DOHH2 (cell line): ENCODE results near the gene OR13C8.
A peak's percentile ranks its signal among the peaks of the same experiment; 100 is the strongest.
"Not testable (repeated sequence)": the region's sequence is repeated elsewhere in the genome, so short reads cannot be mapped to it uniquely, and the experiment has no call there.

ENCODE experiments used
- H3F3A ChIP-seq: fragments of 200-600 bp; sonication (generic), shearing (Covaris generic); 2 replicates; pipeline ENCODE4 v1.6.0; 2016; ENCODE audit warnings: antibody characterized with exemption, mild to moderate bottlenecking; ENCODE audit not compliant: control insufficient read depth, insufficient read depth
- H3K27ac ChIP-seq: fragments of 200-600 bp; sonication (generic); 2 replicates; pipeline ENCODE4 v1.5.1; 2014; ENCODE audit warnings: low read depth, mild to moderate bottlenecking, low read length, moderate library complexity
- H3K27me3 ChIP-seq: fragments of 200-600 bp; sonication (generic); 2 replicates; pipeline ENCODE4 v1.6.1; 2014; ENCODE audit warnings: mild to moderate bottlenecking, low read length, mixed read lengths; ENCODE audit not compliant: control insufficient read depth
- H3K36me3 ChIP-seq: fragments of 200-600 bp; sonication (generic); 2 replicates; pipeline ENCODE4 v1.6.1; 2014; ENCODE audit warnings: mild to moderate bottlenecking, low read length, moderate library complexity, mixed read lengths; ENCODE audit not compliant: control insufficient read depth
- H3K4me1 ChIP-seq: fragments of 200-600 bp; sonication (generic); 2 replicates; pipeline ENCODE4 v1.6.1; 2014; ENCODE audit warnings: mild to moderate bottlenecking, low read length, mixed read lengths; ENCODE audit not compliant: control insufficient read depth
- H3K4me2 ChIP-seq: fragments of 200-600 bp; sonication (generic); 2 replicates; pipeline ENCODE4 v1.6.0; 2014; ENCODE audit warnings: mild to moderate bottlenecking, low read length, moderate library complexity
- H3K4me3 ChIP-seq: fragments of 200-600 bp; sonication (generic); 2 replicates; pipeline ENCODE4 v1.5.1; 2014; ENCODE audit warnings: mild to moderate bottlenecking, low read length, mixed read lengths
- H3K79me2 ChIP-seq: fragments of 200-600 bp; sonication (generic); 2 replicates; pipeline ENCODE4 v1.6.1; 2014; ENCODE audit warnings: mild to moderate bottlenecking, low read length, mixed read lengths; ENCODE audit not compliant: control insufficient read depth
- H3K9me2 ChIP-seq: fragments of 200-600 bp; sonication (generic); replicated peaks from 2 replicates; pipeline ENCODE4 v1.6.1; 2014; ENCODE audit warnings: mild to moderate bottlenecking, low read length, mixed read lengths; ENCODE audit not compliant: control insufficient read depth
- H3K9me3 ChIP-seq: fragments of 200-600 bp; sonication (generic); 2 replicates; pipeline ENCODE4 v1.6.1; 2014; ENCODE audit warnings: antibody characterized with exemption, low read length, mixed read lengths; ENCODE audit not compliant: control insufficient read depth, insufficient read depth
- H4K20me1 ChIP-seq: fragments of 200-600 bp; sonication (generic); 2 replicates; pipeline ENCODE4 v1.6.0; 2014; ENCODE audit warnings: low read depth, mild to moderate bottlenecking, antibody characterized with exemption, low read length, moderate library complexity; ENCODE audit not compliant: control insufficient read depth, insufficient read depth
- EZH2phosphoT487 ChIP-seq: fragments of 200-600 bp; sonication (generic); IDR thresholded peaks from 2 replicates; pipeline ENCODE4 v1.6.1; 2017; ENCODE audit warnings: borderline replicate concordance, mild to moderate bottlenecking, antibody characterized with exemption, low read length, moderate library complexity, mixed read lengths
- TF ChIP-seq, protein P1 (sequence below): fragments of 200-600 bp; sonication (generic); IDR thresholded peaks from one replicate; pipeline ENCODE4 v1.5.1; 2014; ENCODE audit warnings: antibody characterized with exemption, mild to moderate bottlenecking, low read depth, low read length; ENCODE audit not compliant: poor library complexity, severe bottlenecking

The OR13C8 gene

DNA sequence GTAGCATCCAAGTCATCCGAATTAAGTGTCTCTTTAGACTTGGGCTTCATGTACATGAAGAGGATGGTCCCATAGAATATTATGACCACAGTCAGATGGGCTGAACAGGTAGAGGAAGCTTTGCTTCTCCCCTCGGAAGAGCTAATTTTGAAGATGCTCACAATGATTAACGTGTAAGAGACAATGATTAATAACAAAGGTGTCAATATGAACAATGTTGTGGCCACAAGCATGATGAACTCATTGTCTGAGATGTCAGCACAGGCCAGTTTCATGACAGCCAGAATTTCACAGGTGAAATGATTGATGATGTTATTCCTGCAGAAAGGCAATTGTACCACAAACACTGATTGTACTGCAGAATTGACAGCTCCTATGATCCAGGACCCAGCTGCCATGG is 35.8 kb downstream of the OR13C8 start:
- Histone ChIP-seq H3K4me2 (no peak overlapping the region), H4K20me1 (no peaks in the 10 kb centered on the region), H3K79me2 (no peaks in the 10 kb centered on the region), H3K36me3 (no peaks in the 10 kb centered on the region), H3F3A (no peaks in the 10 kb centered on the region), H3K4me3 (no peak overlapping the region), H3K4me1 (no peaks in the 10 kb centered on the region), H3K9me2 (no peaks in the 10 kb centered on the region), H3K9me3 (no peaks in the 10 kb centered on the region), H3K27ac (no peak overlapping the region), H3K27me3 (no peaks in the 10 kb centered on the region)
- TF ChIP-seq, protein P1, sequence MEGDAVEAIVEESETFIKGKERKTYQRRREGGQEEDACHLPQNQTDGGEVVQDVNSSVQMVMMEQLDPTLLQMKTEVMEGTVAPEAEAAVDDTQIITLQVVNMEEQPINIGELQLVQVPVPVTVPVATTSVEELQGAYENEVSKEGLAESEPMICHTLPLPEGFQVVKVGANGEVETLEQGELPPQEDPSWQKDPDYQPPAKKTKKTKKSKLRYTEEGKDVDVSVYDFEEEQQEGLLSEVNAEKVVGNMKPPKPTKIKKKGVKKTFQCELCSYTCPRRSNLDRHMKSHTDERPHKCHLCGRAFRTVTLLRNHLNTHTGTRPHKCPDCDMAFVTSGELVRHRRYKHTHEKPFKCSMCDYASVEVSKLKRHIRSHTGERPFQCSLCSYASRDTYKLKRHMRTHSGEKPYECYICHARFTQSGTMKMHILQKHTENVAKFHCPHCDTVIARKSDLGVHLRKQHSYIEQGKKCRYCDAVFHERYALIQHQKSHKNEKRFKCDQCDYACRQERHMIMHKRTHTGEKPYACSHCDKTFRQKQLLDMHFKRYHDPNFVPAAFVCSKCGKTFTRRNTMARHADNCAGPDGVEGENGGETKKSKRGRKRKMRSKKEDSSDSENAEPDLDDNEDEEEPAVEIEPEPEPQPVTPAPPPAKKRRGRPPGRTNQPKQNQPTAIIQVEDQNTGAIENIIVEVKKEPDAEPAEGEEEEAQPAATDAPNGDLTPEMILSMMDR: no peak
- no peak for TF ChIP-seq EZH2phosphoT487

DNA sequence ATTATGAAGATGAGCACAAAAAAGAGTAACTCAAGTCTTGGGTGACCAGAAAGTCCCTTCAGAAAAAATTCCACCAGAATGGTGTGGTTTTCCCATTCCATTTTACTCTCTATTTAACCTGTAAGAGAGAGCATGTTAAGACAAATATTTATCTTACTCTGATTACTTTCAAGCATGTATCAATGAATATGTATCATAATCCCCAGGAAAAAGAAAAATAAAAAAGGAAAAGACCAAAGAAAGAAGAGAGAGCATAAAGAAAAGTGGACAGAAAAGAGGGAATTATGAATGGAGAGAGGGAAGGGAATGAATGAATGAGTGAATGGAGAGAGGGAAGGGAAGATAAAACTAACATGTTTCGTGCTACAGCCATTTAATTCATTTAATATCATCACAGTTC is 36.6 kb downstream of the OR13C8 start, which contains the start of gene OR13C2:
Gene OR13C2 (minus strand): TSS at position 101 of the 400 bp plus-strand sequence. CDS start 0 bp downstream, at position 101.
- H3K27me3 ChIP-seq, H3K36me3 ChIP-seq, H3F3A ChIP-seq, H3K9me3 ChIP-seq, H3K79me2 ChIP-seq, H4K20me1 ChIP-seq, H3K9me2 ChIP-seq, H3K27ac ChIP-seq, H3K4me3 ChIP-seq, H3K4me1 ChIP-seq, H3K4me2 ChIP-seq: not testable (repeated sequence)

DNA sequence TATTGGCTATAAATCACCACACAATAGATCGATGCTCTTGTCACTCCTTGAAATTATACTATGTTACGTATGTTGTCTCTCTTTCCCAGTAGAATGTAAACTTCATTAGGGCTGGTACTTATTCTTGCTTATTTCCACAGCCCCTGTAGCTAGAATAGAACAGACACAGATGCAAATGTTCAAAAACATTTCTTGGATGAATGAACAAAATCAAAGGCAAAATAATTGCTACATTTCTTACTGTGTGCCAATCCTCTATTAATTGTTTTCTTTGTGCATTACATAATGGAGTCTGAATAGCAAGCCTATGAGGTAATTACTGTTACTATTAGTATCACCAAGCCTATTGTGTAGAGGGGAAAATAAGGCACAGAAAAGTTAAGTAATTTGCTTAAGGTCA is 37.2 kb downstream of the OR13C8 start:
- Histone ChIP-seq H3K4me3 (no peak overlapping the region), H3K27ac (no peak overlapping the region), H3K79me2 (no peaks in the 10 kb centered on the region), H3K36me3 (no peaks in the 10 kb centered on the region), H3K27me3 (no peaks in the 10 kb centered on the region), H3K9me2 (no peaks in the 10 kb centered on the region), H3F3A (no peaks in the 10 kb centered on the region), H3K9me3 (no peaks in the 10 kb centered on the region), H3K4me1 (no peaks in the 10 kb centered on the region), H4K20me1 (no peaks in the 10 kb centered on the region), H3K4me2 (no peak overlapping the region)
- TF ChIP-seq EZH2phosphoT487: no peak
- TF ChIP-seq, protein P1: no peak

DNA sequence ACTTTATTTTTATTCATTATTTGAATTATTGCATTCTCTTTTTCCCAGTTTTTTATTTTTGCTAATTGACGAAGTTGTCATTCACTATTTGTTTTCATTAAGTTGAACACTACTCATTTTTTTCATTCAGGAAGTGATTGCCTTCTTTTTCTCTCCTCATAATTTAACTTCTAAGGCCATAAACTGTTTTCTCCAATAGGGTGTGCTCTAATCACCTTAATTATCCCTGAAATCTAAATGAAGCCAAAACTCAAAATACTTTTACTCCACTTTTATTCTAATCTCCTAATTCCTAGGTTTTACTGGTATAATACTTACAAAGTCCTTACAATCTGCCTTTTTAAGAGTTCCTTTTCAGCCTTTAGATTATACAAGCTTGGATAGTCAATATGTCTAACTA is 39.4 kb downstream of the OR13C8 start:
- H3K79me2 ChIP-seq: no peaks in the 10 kb centered on the region
- no peak overlapping the region for H3K4me3 ChIP-seq
- no peaks in the 10 kb centered on the region for H4K20me1 ChIP-seq
- H3K4me2 ChIP-seq: no peak overlapping the region
- H3K27ac ChIP-seq: no peak overlapping the region
- H3K9me2 ChIP-seq: no peaks in the 10 kb centered on the region
- H3F3A ChIP-seq: no peaks in the 10 kb centered on the region
- no peaks in the 10 kb centered on the region for H3K9me3 ChIP-seq
- H3K36me3 ChIP-seq: no peaks in the 10 kb centered on the region
- TF ChIP-seq EZH2phosphoT487: no peak
- TF ChIP-seq, protein P1: peak; percentile 34
- H3K27me3 ChIP-seq: no peaks in the 10 kb centered on the region
- H3K4me1 ChIP-seq: no peaks in the 10 kb centered on the region
